Occipital lobe (tissue), 1 donor: ENCODE results near the gene PKLR. TPM values are rescaled to one million over a fixed set of nuclear protein-coding genes. Genes with fewer than 3 reads are reported as not detected.

Source experiments
- total RNA-seq: library from RNA; depleted of rRNA; stranded (reverse); fragments of >200 nt; gene quantifications from one replicate; pipeline ENCODE4 v1.2.3, GENCODE V29; 2014

Gene PKLR
- total RNA-seq, 1 donor from 2014 or later = not detected

Other genes starting within 250 kb of the PKLR start
- gene EFNA4, start 237.7 kb downstream of the PKLR start, total RNA-seq = 0.62 TPM
- gene EFNA3, start 222.6 kb downstream of the PKLR start, total RNA-seq = 7.6 TPM
- 2.7 TPM for gene EFNA1, start 173.6 kb downstream of the PKLR start, total RNA-seq
- gene SLC50A1, start 165.6 kb downstream of the PKLR start, total RNA-seq = 6.2 TPM
- gene DPM3, start 160.9 kb downstream of the PKLR start, total RNA-seq = 12.0 TPM
- gene KRTCAP2, start 128.1 kb downstream of the PKLR start, total RNA-seq = 59.0 TPM
- 21.1 TPM for gene TRIM46, start 127.6 kb downstream of the PKLR start, total RNA-seq
- 8.3 TPM for gene THBS3, start 93.5 kb downstream of the PKLR start, total RNA-seq
- 15.3 TPM for gene MTX1, start 92.7 kb downstream of the PKLR start, total RNA-seq
- 3.7 TPM for gene ENTREP3, start 46.0 kb downstream of the PKLR start, total RNA-seq
- gene SCAMP3, start 39.1 kb downstream of the PKLR start, total RNA-seq = 19.5 TPM
- gene CLK2, start 27.9 kb downstream of the PKLR start, total RNA-seq = 26.5 TPM
- gene HCN3, start 24.0 kb downstream of the PKLR start, total RNA-seq = 15.6 TPM
- gene FDPS, start 7.4 kb upstream of the PKLR start, total RNA-seq = 90.9 TPM
- gene RUSC1, start 19.5 kb upstream of the PKLR start, total RNA-seq = 46.6 TPM